Measurements from ENCODE around the gene ELMOD3. TPM values are rescaled to one million over a fixed set of nuclear protein-coding genes. Genes with fewer than 3 reads are reported as not detected.

The ELMOD3 gene
- total RNA-seq, 2 experiments from 2014 or later = 11.2 to 12.9 TPM

GRCh38 chr2:85429213-85429923 is 74.8 kb downstream of the ELMOD3 start:
- peaks cover 5% of the 10 kb centered on the region for H3K4me1 Mint-ChIP-seq
- ChIA-PET POLR2A (interaction anchor here (0.8 kb wide), 1 partner anchor 109 kb away, joined by 3 read pairs; no protein-coding TSS in a partner anchor), CTCF (interaction anchor here (0.9 to 2.3 kb wide), 6 partner anchors 8 to 123 kb away, joined by 3 to 9 read pairs (median 4); no protein-coding TSS in a partner anchor)
- DNase-seq (no peak), ATAC-seq (peak; percentile 23)
- H3K27ac Mint-ChIP-seq = no peak overlapping the region
- H3K4me3 Mint-ChIP-seq = no peak overlapping the region
- no peaks in the 10 kb centered on the region for H3K36me3 Mint-ChIP-seq (ENCODE audit: low read depth)
- H3K9me3 Mint-ChIP-seq (ENCODE audit: low read depth) = no peaks in the 10 kb centered on the region
- H3K27me3 Mint-ChIP-seq = no peaks in the 10 kb centered on the region
- intact Hi-C loops (cut with DNase I, micrococcal nuclease) = no loop called here

GRCh38 chr2:85429924-85430289 is 75.3 kb downstream of the ELMOD3 start:
- Mint-ChIP-seq H3K36me3 (ENCODE audit: low read depth) (no peaks in the 10 kb centered on the region), H3K4me3 (no peak overlapping the region), H3K27ac (no peak overlapping the region), H3K27me3 (no peaks in the 10 kb centered on the region), H3K9me3 (ENCODE audit: low read depth) (no peaks in the 10 kb centered on the region), H3K4me1 (peaks cover 5% of the 10 kb centered on the region)
- ATAC-seq (peak; percentile 21), DNase-seq (no peak)
- intact Hi-C loops (cut with DNase I, micrococcal nuclease) = no loop called here
- ChIA-PET POLR2A (no interaction called here), CTCF (interaction anchor here (0.7 to 2.3 kb wide), 4 partner anchors 22 to 208 kb away, joined by 3 to 9 read pairs (median 4); no protein-coding TSS in a partner anchor)

GRCh38 chr2:85430752-85431569 is 76.4 kb downstream of the ELMOD3 start:
- Mint-ChIP-seq H3K27ac (no peak overlapping the region), H3K27me3 (no peaks in the 10 kb centered on the region), H3K4me1 (peaks cover 5% of the 10 kb centered on the region), H3K9me3 (ENCODE audit: low read depth) (no peaks in the 10 kb centered on the region), H3K4me3 (no peak overlapping the region), H3K36me3 (ENCODE audit: low read depth) (no peaks in the 10 kb centered on the region)
- CTCF ChIA-PET = interaction anchor here (0.7 to 1.1 kb wide), 4 partner anchors 9 to 207 kb away, joined by 3 to 6 read pairs (median 4); no protein-coding TSS in a partner anchor
- ATAC-seq (no peak), DNase-seq (no peak)
- intact Hi-C loops (cut with DNase I, micrococcal nuclease) = no loop called here
- POLR2A ChIA-PET = interaction anchor here (0.6 kb wide), 1 partner anchor 218 kb away, joined by 3 read pairs; no protein-coding TSS in a partner anchor

GRCh38 chr2:85431570-85432205 is 77.1 kb downstream of the ELMOD3 start:
- Mint-ChIP-seq H3K4me1 (peaks cover 5% of the 10 kb centered on the region), H3K27me3 (no peaks in the 10 kb centered on the region), H3K27ac (no peak overlapping the region), H3K9me3 (ENCODE audit: low read depth) (no peaks in the 10 kb centered on the region), H3K4me3 (no peak overlapping the region), H3K36me3 (ENCODE audit: low read depth) (no peaks in the 10 kb centered on the region)
- ChIA-PET POLR2A (interaction anchor here (0.6 kb wide), 1 partner anchor 54 kb away, joined by 3 read pairs; no protein-coding TSS in a partner anchor), CTCF (interaction anchor here (0.7 to 1.1 kb wide), 3 partner anchors 8 to 68 kb away, joined by 3 to 6 read pairs (median 3); no protein-coding TSS in a partner anchor)
- intact Hi-C loops (cut with DNase I, micrococcal nuclease) = no loop called here
- DNase-seq (no peak), ATAC-seq (no peak)

DNA sequence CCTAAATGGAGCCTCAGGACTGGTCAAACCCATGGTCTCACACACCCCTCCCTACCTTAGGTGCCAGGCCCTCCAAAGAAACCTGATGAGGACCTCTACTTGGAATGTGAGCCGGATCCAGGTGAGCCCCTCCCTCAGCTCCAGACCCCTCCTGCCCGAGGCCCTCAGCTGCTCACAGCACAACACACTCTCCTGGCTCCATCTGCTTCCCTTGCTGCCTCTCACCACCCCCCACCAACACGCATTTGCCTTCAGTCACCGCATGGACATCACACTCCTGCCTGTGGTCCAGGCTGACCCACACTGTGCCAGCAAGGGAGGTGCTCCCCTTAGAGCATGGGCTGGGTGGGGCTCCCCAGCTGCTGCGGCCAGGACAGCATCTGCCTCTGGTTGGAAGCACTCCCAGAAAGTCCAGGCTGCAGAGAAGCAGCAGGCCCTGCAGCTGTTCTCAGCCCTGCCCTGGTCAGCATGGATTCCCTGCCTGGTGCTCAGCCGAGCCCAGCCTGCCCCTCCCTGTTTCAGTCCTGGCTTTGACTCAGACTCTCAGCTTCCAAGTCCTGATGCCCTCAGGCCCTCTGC is 79.0 kb downstream of the ELMOD3 start:
- Mint-ChIP-seq H3K27me3 (no peaks in the 10 kb centered on the region), H3K4me1 (peaks cover 14% of the 10 kb centered on the region), H3K4me3 (no peak overlapping the region), H3K27ac (no peak overlapping the region), H3K36me3 (ENCODE audit: low read depth) (no peaks in the 10 kb centered on the region), H3K9me3 (ENCODE audit: low read depth) (no peaks in the 10 kb centered on the region)
- intact Hi-C loops (cut with DNase I, micrococcal nuclease) = no loop called here
- ChIA-PET CTCF (no interaction called here), POLR2A (no interaction called here)
- DNase-seq (no peak), ATAC-seq (no peak)

DNA sequence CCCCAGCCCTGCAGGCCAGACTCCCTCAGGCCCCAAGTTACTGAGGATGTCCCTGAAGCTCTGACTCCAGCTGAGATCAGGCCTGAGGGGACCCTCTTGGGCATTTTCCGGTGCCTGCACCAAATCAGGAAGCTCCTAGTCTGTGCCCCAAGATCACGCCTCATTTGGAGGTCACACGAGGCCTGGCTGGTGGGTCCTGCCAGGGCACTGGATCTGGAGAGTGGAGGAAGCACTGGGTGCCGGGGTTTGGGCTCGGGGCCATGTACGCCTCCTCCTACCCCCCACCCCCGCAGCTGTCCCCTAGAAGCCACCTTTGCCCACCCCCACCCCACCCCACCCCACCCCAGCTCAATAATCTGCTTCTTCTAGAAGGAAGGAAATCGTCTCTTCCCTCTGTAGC is 80.1 kb downstream of the ELMOD3 start:
- DNase-seq = no peak
- no peaks in the 10 kb centered on the region for H3K27me3 Mint-ChIP-seq
- no peak for ATAC-seq
- no peak overlapping the region for H3K4me3 Mint-ChIP-seq
- intact Hi-C loops (cut with DNase I, micrococcal nuclease) = no loop called here
- H3K36me3 Mint-ChIP-seq (ENCODE audit: low read depth) = no peaks in the 10 kb centered on the region
- ChIA-PET POLR2A (interaction anchor here (0.6 kb wide), 1 partner anchor 322 kb away, joined by 5 read pairs; no protein-coding TSS in a partner anchor), CTCF (no interaction called here)
- peaks cover 22% of the 10 kb centered on the region for H3K4me1 Mint-ChIP-seq
- H3K9me3 Mint-ChIP-seq (ENCODE audit: low read depth) = no peaks in the 10 kb centered on the region
- H3K27ac Mint-ChIP-seq = no peak overlapping the region

DNA sequence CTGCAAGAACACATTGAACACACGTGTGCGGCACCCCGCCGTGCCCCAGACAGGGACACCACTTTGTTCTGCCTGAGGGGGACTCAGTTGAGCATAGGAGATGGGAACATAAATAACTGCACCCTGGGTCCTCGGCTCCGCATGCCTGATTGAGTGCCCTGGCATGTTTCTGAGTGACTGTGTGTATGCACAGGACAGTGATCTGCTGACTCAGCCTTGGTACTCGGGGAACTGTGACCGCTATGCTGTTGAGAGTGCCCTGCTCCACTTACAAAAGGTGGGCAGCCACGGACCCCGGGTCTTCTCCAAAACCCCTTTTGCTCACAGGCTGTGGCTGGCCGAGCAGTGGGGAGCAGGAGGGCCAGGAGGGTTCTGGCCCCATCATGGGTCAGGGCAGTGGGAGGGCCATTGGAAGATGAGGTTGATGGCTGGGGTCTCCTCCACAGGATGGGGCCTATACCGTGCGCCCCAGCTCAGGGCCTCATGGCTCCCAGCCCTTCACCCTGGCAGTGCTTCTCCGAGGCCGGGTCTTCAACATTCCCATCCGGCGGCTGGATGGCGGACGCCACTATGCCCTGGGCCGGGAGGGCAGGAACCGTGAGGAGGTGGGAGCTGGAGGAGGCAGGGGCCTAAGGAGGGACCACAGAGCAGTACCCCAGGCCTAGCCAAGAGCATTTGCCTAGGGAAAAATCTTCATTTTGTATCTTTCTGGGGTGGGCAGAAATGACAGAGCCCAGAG is 80.8 kb downstream of the ELMOD3 start:
- no peak for DNase-seq
- Mint-ChIP-seq H3K9me3 (ENCODE audit: low read depth) (no peaks in the 10 kb centered on the region), H3K27me3 (no peaks in the 10 kb centered on the region), H3K4me3 (no peak overlapping the region), H3K4me1 (peaks cover 28% of the 10 kb centered on the region), H3K27ac (no peak overlapping the region), H3K36me3 (ENCODE audit: low read depth) (no peaks in the 10 kb centered on the region)
- no peak for ATAC-seq
- intact Hi-C loops (cut with DNase I, micrococcal nuclease) = no loop called here
- ChIA-PET CTCF (interaction anchor here (0.5 to 1.1 kb wide), 2 partner anchors 10 to 118 kb away, joined by 3 read pairs; no protein-coding TSS in a partner anchor), POLR2A (no interaction called here)

- no peaks in the 10 kb centered on the region for H3K36me3 Mint-ChIP-seq (ENCODE audit: low read depth)
- no peak overlapping the region for H3K27ac Mint-ChIP-seq
- ChIA-PET CTCF (interaction anchor here (0.5 to 1.9 kb wide), 3 partner anchors 9 to 117 kb away, joined by 3 read pairs; no protein-coding TSS in a partner anchor), POLR2A (no interaction called here)
- no peak for ATAC-seq
- intact Hi-C loops (cut with DNase I, micrococcal nuclease) = no loop called here
- H3K27me3 Mint-ChIP-seq = no peaks in the 10 kb centered on the region
- peak; percentile 21 for DNase-seq
- peaks cover 28% of the 10 kb centered on the region for H3K4me1 Mint-ChIP-seq
- no peak overlapping the region for H3K4me3 Mint-ChIP-seq
- H3K9me3 Mint-ChIP-seq (ENCODE audit: low read depth) = no peaks in the 10 kb centered on the region
Observed at GRCh38 chr2:85435981-85436835, 81.6 kb downstream of the ELMOD3 start.

DNA sequence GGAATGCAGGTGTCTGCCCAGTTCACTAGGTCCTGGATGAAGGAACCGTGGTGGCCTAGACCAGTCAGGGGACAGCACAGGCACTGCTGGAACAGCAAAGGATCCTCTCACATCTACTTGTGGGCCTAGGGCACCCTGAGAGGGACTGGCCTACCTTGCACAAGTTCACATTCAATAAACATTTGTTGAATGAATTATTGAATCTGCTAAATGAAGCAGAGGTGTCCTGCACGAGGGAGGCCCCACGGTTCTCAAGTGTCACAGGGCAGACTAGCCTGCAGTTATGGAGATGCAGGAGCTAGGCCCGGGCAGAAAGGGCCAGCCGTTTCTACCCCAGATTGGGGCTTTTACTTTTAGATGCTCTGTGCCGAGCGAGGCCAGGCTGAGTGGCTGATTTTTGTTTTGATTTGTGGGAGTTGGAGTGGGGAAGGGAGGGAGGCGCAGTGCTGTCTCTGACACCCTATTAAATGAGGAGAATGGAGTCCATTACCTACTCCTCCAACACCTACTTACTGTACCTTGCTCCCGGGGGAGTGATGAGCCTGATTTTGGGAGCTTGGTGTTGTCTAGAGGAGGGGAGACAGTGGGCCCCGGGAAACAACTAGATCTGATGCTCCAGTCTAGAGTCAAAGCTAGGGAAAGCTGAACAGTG is 82.4 kb downstream of the ELMOD3 start:
- DNase-seq (peak; percentile 19), ATAC-seq (no peak)
- H3K4me1 Mint-ChIP-seq = peaks cover 28% of the 10 kb centered on the region
- H3K36me3 Mint-ChIP-seq (ENCODE audit: low read depth) = no peaks in the 10 kb centered on the region
- peak overlapping the region; percentile 73 for H3K4me3 Mint-ChIP-seq
- intact Hi-C loops (cut with DNase I, micrococcal nuclease) = loop anchor here (1.0 kb wide), 4 partner anchors 17 to 124 kb away; partner anchors contain the start of genes GGCX (in 2 of the 2), MAT2A (in 1 of the 2) and SH2D6 (in 1 of the 2)
- no peaks in the 10 kb centered on the region for H3K9me3 Mint-ChIP-seq (ENCODE audit: low read depth)
- CTCF ChIA-PET = interaction anchor here (0.7 to 1.9 kb wide), 8 partner anchors 8 to 119 kb away, joined by 3 to 6 read pairs (median 4); no protein-coding TSS in a partner anchor
- POLR2A ChIA-PET = interaction anchor here (0.5 to 4.5 kb wide), 6 partner anchors 18 to 140 kb away, joined by 3 to 16 read pairs (median 5); partner anchors contain the start of genes MAT2A, SH2D6 and VAMP8
- no peaks in the 10 kb centered on the region for H3K27me3 Mint-ChIP-seq
- peak overlapping the region; percentile 89 for H3K27ac Mint-ChIP-seq

Data from activated CD4-positive, alpha-beta T cell treated with anti-CD3 and anti-CD28 coated beads for 36 hours (primary cell).